K562 (cell line): Measurements from ENCODE around the gene PPP6R1. TPM values are rescaled to one million over a fixed set of nuclear protein-coding genes. Genes with fewer than 3 reads are reported as not detected.
A peak's percentile ranks its signal among the peaks of the same experiment; 100 is the strongest.

Source experiments
- ZFX ChIP-seq: sonication (generic); formaldehyde crosslinking; IDR thresholded peaks from 2 replicates; pipeline ENCODE4 v1.8.0; 2022; ENCODE audit warnings: mild to moderate bottlenecking, missing genetic modification reagents, moderate library complexity
- polyA plus RNA-seq, 8 experiments: library from polyadenylated mRNA; depleted of rRNA in 4 of 8; stranded (reverse) in 5 of 8; unstranded in 3 of 8; fragments of >200 nt; fragmentation: Nextera tagmentation in 2 of 8; fragmentation: Illumina TruSeq in 1 of 8; extraction: Ambion mirVana in 2 of 8; extraction: Trizol in 1 of 8; gene quantifications; 2 replicates each; pipeline versions ENCODE4 v1.2.1 to v1.2.3, GENCODE V29; 2011 to 2014; ENCODE audit warnings: inconsistent platforms in 1 of 8, missing spikeins in 1 of 8
- total RNA-seq, 7 experiments: library from RNA; depleted of rRNA in 6 of 7; stranded (reverse); fragments of >200 nt in 6 of 7; fragmentation: Illumina TruSeq in 2 of 7; extraction: Trizol in 2 of 7; gene quantifications; 2 replicates each; pipeline versions ENCODE4 v1.2.1 to v1.2.3, GENCODE V29; 2011 to 2021; ENCODE audit warnings: low replicate concordance in 1 of 7
- TF ChIP-seq, protein P1 (sequence below): fragments of 200-800 bp; sonication (Bioruptor generic); IDR thresholded peaks from 2 replicates; pipeline ENCODE4 v1.6.1; 2017; ENCODE audit warnings: missing genetic modification characterization, missing compliant biosample characterization
- TF ChIP-seq, protein P2 (sequence below): fragments of 250-450 bp; sonication (Bioruptor Pico); IDR thresholded peaks from 2 replicates; pipeline ENCODE4 v1.5.0; 2020; ENCODE audit warnings: mild to moderate bottlenecking, borderline replicate concordance

Gene PPP6R1
- total and polyA plus RNA-seq, 9 of the 15 experiments (the other 6 are each of a cell fraction or from before 2014, with no cell fraction given) = 0.48 to 135 (median 37.2) TPM

- TF ChIP-seq, protein P1, sequence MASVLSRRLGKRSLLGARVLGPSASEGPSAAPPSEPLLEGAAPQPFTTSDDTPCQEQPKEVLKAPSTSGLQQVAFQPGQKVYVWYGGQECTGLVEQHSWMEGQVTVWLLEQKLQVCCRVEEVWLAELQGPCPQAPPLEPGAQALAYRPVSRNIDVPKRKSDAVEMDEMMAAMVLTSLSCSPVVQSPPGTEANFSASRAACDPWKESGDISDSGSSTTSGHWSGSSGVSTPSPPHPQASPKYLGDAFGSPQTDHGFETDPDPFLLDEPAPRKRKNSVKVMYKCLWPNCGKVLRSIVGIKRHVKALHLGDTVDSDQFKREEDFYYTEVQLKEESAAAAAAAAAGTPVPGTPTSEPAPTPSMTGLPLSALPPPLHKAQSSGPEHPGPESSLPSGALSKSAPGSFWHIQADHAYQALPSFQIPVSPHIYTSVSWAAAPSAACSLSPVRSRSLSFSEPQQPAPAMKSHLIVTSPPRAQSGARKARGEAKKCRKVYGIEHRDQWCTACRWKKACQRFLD (CRISPR knock-in tag) = peak; percentile 43; the same call in 1 of the 2 replicates
- peak; percentile 33; the same call in 1 of the 2 replicates for TF ChIP-seq ZFX
- TF ChIP-seq, protein P2, sequence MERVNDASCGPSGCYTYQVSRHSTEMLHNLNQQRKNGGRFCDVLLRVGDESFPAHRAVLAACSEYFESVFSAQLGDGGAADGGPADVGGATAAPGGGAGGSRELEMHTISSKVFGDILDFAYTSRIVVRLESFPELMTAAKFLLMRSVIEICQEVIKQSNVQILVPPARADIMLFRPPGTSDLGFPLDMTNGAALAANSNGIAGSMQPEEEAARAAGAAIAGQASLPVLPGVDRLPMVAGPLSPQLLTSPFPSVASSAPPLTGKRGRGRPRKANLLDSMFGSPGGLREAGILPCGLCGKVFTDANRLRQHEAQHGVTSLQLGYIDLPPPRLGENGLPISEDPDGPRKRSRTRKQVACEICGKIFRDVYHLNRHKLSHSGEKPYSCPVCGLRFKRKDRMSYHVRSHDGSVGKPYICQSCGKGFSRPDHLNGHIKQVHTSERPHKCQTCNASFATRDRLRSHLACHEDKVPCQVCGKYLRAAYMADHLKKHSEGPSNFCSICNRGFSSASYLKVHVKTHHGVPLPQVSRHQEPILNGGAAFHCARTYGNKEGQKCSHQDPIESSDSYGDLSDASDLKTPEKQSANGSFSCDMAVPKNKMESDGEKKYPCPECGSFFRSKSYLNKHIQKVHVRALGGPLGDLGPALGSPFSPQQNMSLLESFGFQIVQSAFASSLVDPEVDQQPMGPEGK (CRISPR knock-in tag) = no peak
Measured at GRCh38 chr19:55208880-55209692, 49.7 kb downstream of the PPP6R1 start, which contains the start of gene PTPRH (continued).
